OCI-LY7 (cell line): Measurements from ENCODE around the gene SYTL3. TPM values are rescaled to one million over a fixed set of nuclear protein-coding genes. Genes with fewer than 3 reads are reported as not detected.
"Not testable (repeated sequence)": the region's sequence is repeated elsewhere in the genome, so short reads cannot be mapped to it uniquely, and the experiment has no call there.

Source experiments
- BruUV-seq: library from RNA; stranded (reverse); fragments of 400-500 nt; replicated peaks from 2 replicates; lab custom pipeline; 2021; lab: Mats Ljungman, UMichigan
- CTCF ChIA-PET: fragments of 300-600 bp; sonication (Branson Sonifier 250); formaldehyde crosslinking; loops from one replicate; lab custom pipeline; 2022; ENCODE audit warnings: antibody characterized with exemption; ENCODE audit not compliant: unreplicated experiment; lab: Charles Lee
- POLR2A ChIA-PET: fragments of 300-600 bp; sonication (Branson Sonifier 250); formaldehyde crosslinking; loops from one replicate; lab custom pipeline; 2022; ENCODE audit warnings: antibody characterized with exemption; lab: Charles Lee
- DNase-seq: peaks from one replicate; pipeline ENCODE4 v3.0.0-alpha.2; 2015; ENCODE audit warnings: low spot score
- H2AFZ ChIP-seq: fragments of 200-600 bp; sonication (generic), shearing (Covaris generic); 2 replicates; pipeline ENCODE4 v1.6.1; 2014; ENCODE audit warnings: mild to moderate bottlenecking, antibody characterized with exemption, low read length, moderate library complexity
- H3K27ac ChIP-seq: fragments of 200-600 bp; sonication (generic); 2 replicates; pipeline ENCODE4 v1.5.1; 2014; ENCODE audit warnings: mixed run types, low read depth, mild to moderate bottlenecking, moderate library complexity, low read length, inconsistent platforms; ENCODE audit not compliant: poor library complexity, severe bottlenecking
- H3K36me3 ChIP-seq: fragments of 200-600 bp; sonication (generic); 2 replicates; pipeline ENCODE4 v1.6.1; 2014; ENCODE audit warnings: mild to moderate bottlenecking, antibody characterized with exemption, low read length, moderate library complexity, mixed read lengths; ENCODE audit not compliant: insufficient read depth
- H3K4me1 ChIP-seq: fragments of 200-600 bp; sonication (generic); 2 replicates; pipeline ENCODE4 v1.5.1; 2014; ENCODE audit warnings: mild to moderate bottlenecking, low read length; ENCODE audit not compliant: insufficient read depth, poor library complexity, severe bottlenecking
- H3K4me2 ChIP-seq: fragments of 200-600 bp; sonication (generic); 2 replicates; pipeline ENCODE4 v1.6.1; 2014; ENCODE audit warnings: mild to moderate bottlenecking, low read length
- H3K4me3 ChIP-seq: fragments of 200-600 bp; sonication (generic); 2 replicates; pipeline ENCODE4 v1.5.1; 2014; ENCODE audit warnings: mild to moderate bottlenecking, low read depth, low read length; ENCODE audit not compliant: poor library complexity, severe bottlenecking
- H3K79me2 ChIP-seq: fragments of 200-600 bp; sonication (generic); 2 replicates; pipeline ENCODE4 v1.6.1; 2016; ENCODE audit warnings: low read depth, mild to moderate bottlenecking, low read length, moderate library complexity, mixed read lengths; ENCODE audit not compliant: insufficient read depth
- H3K9me2 ChIP-seq: fragments of 200-600 bp; sonication (generic); 2 replicates; pipeline ENCODE4 v1.6.1; 2016; ENCODE audit warnings: mild to moderate bottlenecking, low read length, mixed read lengths; ENCODE audit not compliant: insufficient read depth
- H3K9me3 ChIP-seq: fragments of 200-600 bp; sonication (generic); 2 replicates; pipeline ENCODE4 v1.6.1; 2014; ENCODE audit warnings: mild to moderate bottlenecking, mixed run types, low read length, mixed read lengths
- H4K20me1 ChIP-seq: fragments of 200-600 bp; sonication (generic); 2 replicates; pipeline ENCODE4 v1.6.1; 2014; ENCODE audit warnings: mild to moderate bottlenecking, antibody characterized with exemption, low read length, moderate library complexity, mixed read lengths; ENCODE audit not compliant: insufficient read depth
- EZH2phosphoT487 ChIP-seq: fragments of 200-600 bp; sonication (generic); IDR thresholded peaks from 2 replicates; pipeline ENCODE4 v1.6.1; 2018; ENCODE audit warnings: low read depth, borderline replicate concordance, mild to moderate bottlenecking, mixed run types, antibody characterized with exemption, low read length, moderate library complexity, mixed read lengths
- intact Hi-C: fragments of 100-400 bp; cut with micrococcal nuclease; formaldehyde crosslinking; loops from one replicate; pipeline ENCODE4 v1.10.0; 2022; ENCODE audit not compliant: unreplicated experiment
- total RNA-seq, 2 experiments: library from RNA; depleted of rRNA in 1 of 2; stranded (reverse); fragments of >200 nt in 1 of 2; shearing (Covaris generic) in 1 of 2; gene quantifications; 2 replicates each; pipeline ENCODE4 v1.2.3, GENCODE V29; 2014 to 2022
- TF ChIP-seq, protein P1 (sequence below): fragments of 200-600 bp; sonication (generic); conservative IDR thresholded peaks from 2 replicates; pipeline ENCODE4 v1.5.1; 2014; ENCODE audit warnings: mild to moderate bottlenecking, antibody characterized with exemption, low read length, moderate library complexity, mixed read lengths

SYTL3 gene
- total RNA-seq, 2 experiments from 2014 or later: 0.32 to 0.89 TPM

DNA sequence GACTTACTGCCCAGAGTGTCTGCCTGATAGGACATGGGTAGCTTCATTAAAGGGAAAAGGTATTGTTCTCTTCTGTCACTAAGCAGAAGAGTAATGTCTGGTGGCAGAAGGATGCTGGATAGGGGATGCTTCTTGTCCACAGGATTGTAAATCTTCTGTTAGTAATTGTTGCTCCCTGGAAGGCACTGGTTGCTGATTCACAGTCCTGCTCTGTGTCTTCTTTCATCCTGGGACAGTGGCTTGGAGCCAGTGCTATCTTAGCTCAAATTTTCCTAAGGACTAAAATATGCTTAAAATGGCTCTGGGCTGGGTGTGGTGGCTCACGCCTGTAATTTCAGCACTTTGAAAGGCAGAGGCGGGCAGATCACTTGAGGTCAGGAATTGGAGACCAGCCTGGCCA lies 48.0 kb downstream of the SYTL3 start:
- no peaks in the 10 kb centered on the region for H3K36me3 ChIP-seq
- no peak for TF ChIP-seq EZH2phosphoT487
- TF ChIP-seq, protein P1, sequence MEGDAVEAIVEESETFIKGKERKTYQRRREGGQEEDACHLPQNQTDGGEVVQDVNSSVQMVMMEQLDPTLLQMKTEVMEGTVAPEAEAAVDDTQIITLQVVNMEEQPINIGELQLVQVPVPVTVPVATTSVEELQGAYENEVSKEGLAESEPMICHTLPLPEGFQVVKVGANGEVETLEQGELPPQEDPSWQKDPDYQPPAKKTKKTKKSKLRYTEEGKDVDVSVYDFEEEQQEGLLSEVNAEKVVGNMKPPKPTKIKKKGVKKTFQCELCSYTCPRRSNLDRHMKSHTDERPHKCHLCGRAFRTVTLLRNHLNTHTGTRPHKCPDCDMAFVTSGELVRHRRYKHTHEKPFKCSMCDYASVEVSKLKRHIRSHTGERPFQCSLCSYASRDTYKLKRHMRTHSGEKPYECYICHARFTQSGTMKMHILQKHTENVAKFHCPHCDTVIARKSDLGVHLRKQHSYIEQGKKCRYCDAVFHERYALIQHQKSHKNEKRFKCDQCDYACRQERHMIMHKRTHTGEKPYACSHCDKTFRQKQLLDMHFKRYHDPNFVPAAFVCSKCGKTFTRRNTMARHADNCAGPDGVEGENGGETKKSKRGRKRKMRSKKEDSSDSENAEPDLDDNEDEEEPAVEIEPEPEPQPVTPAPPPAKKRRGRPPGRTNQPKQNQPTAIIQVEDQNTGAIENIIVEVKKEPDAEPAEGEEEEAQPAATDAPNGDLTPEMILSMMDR: no peak
- H3K4me2 ChIP-seq: no peak overlapping the region
- H3K9me2 ChIP-seq: no peaks in the 10 kb centered on the region
- ChIA-PET CTCF (no interaction called here), POLR2A (interaction anchor here (0.7 to 0.8 kb wide), 2 partner anchors 289 to 297 kb away, joined by 3 to 4 read pairs; no protein-coding TSS in a partner anchor)
- H4K20me1 ChIP-seq: no peaks in the 10 kb centered on the region
- intact Hi-C loops: no loop called here
- no peak overlapping the region for H3K27ac ChIP-seq
- no peak for DNase-seq
- H3K4me1 ChIP-seq: no peaks in the 10 kb centered on the region
- H2AFZ ChIP-seq: no peak overlapping the region
- H3K79me2 ChIP-seq: no peaks in the 10 kb centered on the region
- H3K9me3 ChIP-seq: peaks cover 9% of the 10 kb centered on the region; the same call in 1 of the 2 replicates
- no peak overlapping the region for H3K4me3 ChIP-seq
- no TSS peak for BruUV-seq

DNA sequence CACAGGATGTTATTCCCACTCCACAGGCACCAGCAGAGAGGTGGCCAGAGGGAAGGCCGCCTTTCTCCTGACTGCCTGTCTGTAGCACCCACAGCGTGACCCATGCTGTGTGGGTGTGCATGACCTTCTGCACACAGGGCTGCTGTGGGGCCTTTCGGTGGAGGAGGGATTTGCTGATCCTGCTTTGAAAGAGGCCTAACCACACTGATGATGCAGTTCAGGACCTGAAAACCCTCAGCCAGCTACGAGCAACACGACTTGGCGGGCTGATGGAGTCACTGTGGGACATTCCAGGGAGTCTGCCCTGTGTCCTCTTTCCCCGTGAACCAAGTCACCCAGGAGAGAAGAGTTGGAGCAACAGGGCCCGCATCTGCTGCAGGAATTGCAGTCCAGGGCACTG lies 49.1 kb downstream of the SYTL3 start:
- DNase-seq: no peak
- Histone ChIP-seq H3K9me2 (no peaks in the 10 kb centered on the region), H3K9me3 (peaks cover 9% of the 10 kb centered on the region; the same call in 1 of the 2 replicates), H3K79me2 (no peaks in the 10 kb centered on the region), H3K4me3 (no peak overlapping the region), H3K4me2 (no peak overlapping the region), H3K27ac (no peak overlapping the region), H3K36me3 (no peaks in the 10 kb centered on the region), H4K20me1 (no peaks in the 10 kb centered on the region), H2AFZ (no peak overlapping the region), H3K4me1 (peaks cover 2% of the 10 kb centered on the region)
- BruUV-seq: no TSS peak
- CTCF ChIA-PET: no interaction called here
- intact Hi-C loops: no loop called here
- no peak for TF ChIP-seq EZH2phosphoT487
- TF ChIP-seq, protein P1: no peak
- POLR2A ChIA-PET: no interaction called here

GRCh38 chr6:158701268-158701667 lies 51.4 kb downstream of the SYTL3 start:
- ChIA-PET POLR2A (interaction anchor here (0.6 kb wide), 2 partner anchors 257 to 311 kb away, joined by 3 to 4 read pairs; no protein-coding TSS in a partner anchor), CTCF (interaction anchor here (0.6 kb wide), 1 partner anchor 9 kb away, joined by 4 read pairs; no protein-coding TSS in a partner anchor)
- H3K79me2 ChIP-seq, H2AFZ ChIP-seq, H3K9me2 ChIP-seq, H3K4me2 ChIP-seq, BruUV-seq, H4K20me1 ChIP-seq, DNase-seq, H3K9me3 ChIP-seq, H3K4me3 ChIP-seq, H3K36me3 ChIP-seq, H3K27ac ChIP-seq: not testable (repeated sequence)
- H3K4me1 ChIP-seq: peaks cover 11% of the 10 kb centered on the region
- intact Hi-C loops: loop anchor here (5.0 to 10.0 kb wide), 2 partner anchors 94 to 401 kb away; no protein-coding TSS in a partner anchor
